ENCODE data around the gene PAK4. TPM values are rescaled to one million over a fixed set of nuclear protein-coding genes. Genes with fewer than 3 reads are reported as not detected.

Gene PAK4
- total RNA-seq, 1 donor from 2014 or later = 2.1 TPM

- H3K4me3 ChIP-seq (ENCODE audit: low read length in 3 of 3) = no peak overlapping the region
- H3K27me3 ChIP-seq (ENCODE audit: control insufficient read depth in 3 of 3, insufficient read depth in 3 of 3, low read length in 3 of 3) = peaks cover 14 to 42% (median 27%) of the 10 kb centered on the region in 3 donors
- H3K9me3 ChIP-seq (ENCODE audit: control insufficient read depth in 3 of 3, low read length in 3 of 3) = no peaks in the 10 kb centered on the region
- no peaks in the 10 kb centered on the region for H3K4me1 ChIP-seq (ENCODE audit: control insufficient read depth in 3 of 3, insufficient read depth in 3 of 3, low read length in 3 of 3)
- H3K36me3 ChIP-seq (ENCODE audit: control insufficient read depth in 3 of 3, insufficient read depth in 3 of 3, low read length in 3 of 3) = no peaks in the 10 kb centered on the region
- no peak overlapping the region for H3K9ac ChIP-seq (ENCODE audit: low read depth in 1 of 3, low read length in 3 of 3)
- H3K27ac ChIP-seq (ENCODE audit: low read depth, low read length) = no peak overlapping the region
Observed at GRCh38 chr19:39099341-39099740, 26.2 kb upstream of the PAK4 start.

- no peaks in the 10 kb centered on the region for H3K9me3 ChIP-seq (ENCODE audit: control insufficient read depth in 3 of 3, low read length in 3 of 3)
- H3K4me1 ChIP-seq (ENCODE audit: control insufficient read depth in 3 of 3, insufficient read depth in 3 of 3, low read length in 3 of 3) = no peaks in the 10 kb centered on the region
- H3K36me3 ChIP-seq (ENCODE audit: control insufficient read depth in 3 of 3, insufficient read depth in 3 of 3, low read length in 3 of 3) = no peaks in the 10 kb centered on the region
- no peak overlapping the region for H3K27ac ChIP-seq (ENCODE audit: low read depth, low read length)
- H3K27me3 ChIP-seq (ENCODE audit: control insufficient read depth in 3 of 3, insufficient read depth in 3 of 3, low read length in 3 of 3) = peaks cover 15 to 38% (median 27%) of the 10 kb centered on the region in 3 donors
- H3K4me3 ChIP-seq (ENCODE audit: low read length in 3 of 3) = no peak overlapping the region
- H3K9ac ChIP-seq (ENCODE audit: low read depth in 1 of 3, low read length in 3 of 3) = no peak overlapping the region
Observed at GRCh38 chr19:39100500-39101166, 25.0 kb upstream of the PAK4 start.

- Histone ChIP-seq H3K9me3 (ENCODE audit: control insufficient read depth in 3 of 3, low read length in 3 of 3) (no peaks in the 10 kb centered on the region), H3K36me3 (ENCODE audit: control insufficient read depth in 3 of 3, insufficient read depth in 3 of 3, low read length in 3 of 3) (no peaks in the 10 kb centered on the region), H3K4me1 (ENCODE audit: control insufficient read depth in 3 of 3, insufficient read depth in 3 of 3, low read length in 3 of 3) (no peaks in the 10 kb centered on the region), H3K27me3 (ENCODE audit: control insufficient read depth in 3 of 3, insufficient read depth in 3 of 3, low read length in 3 of 3) (peaks cover 15 to 28% (median 25%) of the 10 kb centered on the region in 3 donors), H3K4me3 (ENCODE audit: low read length in 3 of 3) (no peak overlapping the region), H3K9ac (ENCODE audit: low read depth in 1 of 3, low read length in 3 of 3) (no peak overlapping the region), H3K27ac (ENCODE audit: low read depth, low read length) (no peak overlapping the region)
Observed at GRCh38 chr19:39103151-39103550, 22.4 kb upstream of the PAK4 start.

GRCh38 chr19:39104186-39104596 lies 21.4 kb upstream of the PAK4 start:
- peaks cover 9 to 21% (median 20%) of the 10 kb centered on the region in 3 donors for H3K27me3 ChIP-seq (ENCODE audit: control insufficient read depth in 3 of 3, insufficient read depth in 3 of 3, low read length in 3 of 3)

GRCh38 chr19:39106194-39106593 lies 19.4 kb upstream of the PAK4 start:
- Histone ChIP-seq H3K27me3 (ENCODE audit: control insufficient read depth in 3 of 3, insufficient read depth in 3 of 3, low read length in 3 of 3) (peaks cover 4 to 22% (median 17%) of the 10 kb centered on the region in 3 donors), H3K36me3 (ENCODE audit: control insufficient read depth in 3 of 3, insufficient read depth in 3 of 3, low read length in 3 of 3) (no peaks in the 10 kb centered on the region), H3K9me3 (ENCODE audit: control insufficient read depth in 3 of 3, low read length in 3 of 3) (no peaks in the 10 kb centered on the region), H3K27ac (ENCODE audit: low read depth, low read length) (no peak overlapping the region), H3K4me1 (ENCODE audit: control insufficient read depth in 3 of 3, insufficient read depth in 3 of 3, low read length in 3 of 3) (no peaks in the 10 kb centered on the region), H3K4me3 (ENCODE audit: low read length in 3 of 3) (no peak overlapping the region), H3K9ac (ENCODE audit: low read depth in 1 of 3, low read length in 3 of 3) (no peak overlapping the region)

More at GRCh38 chr19:39104186-39104596, 21.4 kb upstream of the PAK4 start:
- Histone ChIP-seq H3K27ac (ENCODE audit: low read depth, low read length) (no peak overlapping the region), H3K9ac (ENCODE audit: low read depth in 1 of 3, low read length in 3 of 3) (no peak overlapping the region), H3K36me3 (ENCODE audit: control insufficient read depth in 3 of 3, insufficient read depth in 3 of 3, low read length in 3 of 3) (no peaks in the 10 kb centered on the region), H3K9me3 (ENCODE audit: control insufficient read depth in 3 of 3, low read length in 3 of 3) (no peaks in the 10 kb centered on the region), H3K4me1 (ENCODE audit: control insufficient read depth in 3 of 3, insufficient read depth in 3 of 3, low read length in 3 of 3) (no peaks in the 10 kb centered on the region), H3K4me3 (ENCODE audit: low read length in 3 of 3) (no peak overlapping the region)

GRCh38 chr19:39109641-39110040 lies 15.9 kb upstream of the PAK4 start:
- Histone ChIP-seq H3K4me1 (ENCODE audit: control insufficient read depth in 3 of 3, insufficient read depth in 3 of 3, low read length in 3 of 3) (no peaks in the 10 kb centered on the region), H3K9me3 (ENCODE audit: control insufficient read depth in 3 of 3, low read length in 3 of 3) (no peaks in the 10 kb centered on the region), H3K27me3 (ENCODE audit: control insufficient read depth in 3 of 3, insufficient read depth in 3 of 3, low read length in 3 of 3) (peaks cover 10 to 30% (median 25%) of the 10 kb centered on the region in 3 donors), H3K9ac (ENCODE audit: low read depth in 1 of 3, low read length in 3 of 3) (no peak overlapping the region), H3K4me3 (ENCODE audit: low read length in 3 of 3) (no peak overlapping the region), H3K36me3 (ENCODE audit: control insufficient read depth in 3 of 3, insufficient read depth in 3 of 3, low read length in 3 of 3) (no peaks in the 10 kb centered on the region), H3K27ac (ENCODE audit: low read depth, low read length) (no peak overlapping the region)

- H3K27me3 ChIP-seq (ENCODE audit: control insufficient read depth in 3 of 3, insufficient read depth in 3 of 3, low read length in 3 of 3) = peaks cover 10 to 32% (median 25%) of the 10 kb centered on the region in 3 donors
Observed at GRCh38 chr19:39110263-39110967, 15.2 kb upstream of the PAK4 start.

GRCh38 chr19:39111593-39112199 lies 13.9 kb upstream of the PAK4 start:
- Histone ChIP-seq H3K9me3 (ENCODE audit: control insufficient read depth in 3 of 3, low read length in 3 of 3) (no peaks in the 10 kb centered on the region), H3K4me3 (ENCODE audit: low read length in 3 of 3) (no peak overlapping the region), H3K36me3 (ENCODE audit: control insufficient read depth in 3 of 3, insufficient read depth in 3 of 3, low read length in 3 of 3) (no peaks in the 10 kb centered on the region), H3K4me1 (ENCODE audit: control insufficient read depth in 3 of 3, insufficient read depth in 3 of 3, low read length in 3 of 3) (no peaks in the 10 kb centered on the region), H3K27me3 (ENCODE audit: control insufficient read depth in 3 of 3, insufficient read depth in 3 of 3, low read length in 3 of 3) (peaks cover 10 to 31% (median 25%) of the 10 kb centered on the region in 3 donors), H3K27ac (ENCODE audit: low read depth, low read length) (no peak overlapping the region), H3K9ac (ENCODE audit: low read depth in 1 of 3, low read length in 3 of 3) (no peak overlapping the region)

More at GRCh38 chr19:39110263-39110967, 15.2 kb upstream of the PAK4 start:
- H3K4me3 ChIP-seq (ENCODE audit: low read length in 3 of 3) = no peak overlapping the region
- H3K36me3 ChIP-seq (ENCODE audit: control insufficient read depth in 3 of 3, insufficient read depth in 3 of 3, low read length in 3 of 3) = no peaks in the 10 kb centered on the region
- no peak overlapping the region for H3K27ac ChIP-seq (ENCODE audit: low read depth, low read length)
- no peaks in the 10 kb centered on the region for H3K9me3 ChIP-seq (ENCODE audit: control insufficient read depth in 3 of 3, low read length in 3 of 3)
- H3K9ac ChIP-seq (ENCODE audit: low read depth in 1 of 3, low read length in 3 of 3) = no peak overlapping the region
- H3K4me1 ChIP-seq (ENCODE audit: control insufficient read depth in 3 of 3, insufficient read depth in 3 of 3, low read length in 3 of 3) = no peaks in the 10 kb centered on the region

- H3K4me1 ChIP-seq (ENCODE audit: control insufficient read depth in 3 of 3, insufficient read depth in 3 of 3, low read length in 3 of 3) = no peaks in the 10 kb centered on the region
- no peak overlapping the region for H3K27ac ChIP-seq (ENCODE audit: low read depth, low read length)
- no peaks in the 10 kb centered on the region for H3K9me3 ChIP-seq (ENCODE audit: control insufficient read depth in 3 of 3, low read length in 3 of 3)
- no peak overlapping the region for H3K4me3 ChIP-seq (ENCODE audit: low read length in 3 of 3)
- no peaks in the 10 kb centered on the region for H3K36me3 ChIP-seq (ENCODE audit: control insufficient read depth in 3 of 3, insufficient read depth in 3 of 3, low read length in 3 of 3)
- H3K9ac ChIP-seq (ENCODE audit: low read depth in 1 of 3, low read length in 3 of 3) = no peak overlapping the region
- peaks cover 10 to 28% (median 25%) of the 10 kb centered on the region in 3 donors for H3K27me3 ChIP-seq (ENCODE audit: control insufficient read depth in 3 of 3, insufficient read depth in 3 of 3, low read length in 3 of 3)
Observed at GRCh38 chr19:39112338-39112890, 13.2 kb upstream of the PAK4 start.
